ENCODE measurements around the gene HOXD13.

Gene HOXD13

DNA sequence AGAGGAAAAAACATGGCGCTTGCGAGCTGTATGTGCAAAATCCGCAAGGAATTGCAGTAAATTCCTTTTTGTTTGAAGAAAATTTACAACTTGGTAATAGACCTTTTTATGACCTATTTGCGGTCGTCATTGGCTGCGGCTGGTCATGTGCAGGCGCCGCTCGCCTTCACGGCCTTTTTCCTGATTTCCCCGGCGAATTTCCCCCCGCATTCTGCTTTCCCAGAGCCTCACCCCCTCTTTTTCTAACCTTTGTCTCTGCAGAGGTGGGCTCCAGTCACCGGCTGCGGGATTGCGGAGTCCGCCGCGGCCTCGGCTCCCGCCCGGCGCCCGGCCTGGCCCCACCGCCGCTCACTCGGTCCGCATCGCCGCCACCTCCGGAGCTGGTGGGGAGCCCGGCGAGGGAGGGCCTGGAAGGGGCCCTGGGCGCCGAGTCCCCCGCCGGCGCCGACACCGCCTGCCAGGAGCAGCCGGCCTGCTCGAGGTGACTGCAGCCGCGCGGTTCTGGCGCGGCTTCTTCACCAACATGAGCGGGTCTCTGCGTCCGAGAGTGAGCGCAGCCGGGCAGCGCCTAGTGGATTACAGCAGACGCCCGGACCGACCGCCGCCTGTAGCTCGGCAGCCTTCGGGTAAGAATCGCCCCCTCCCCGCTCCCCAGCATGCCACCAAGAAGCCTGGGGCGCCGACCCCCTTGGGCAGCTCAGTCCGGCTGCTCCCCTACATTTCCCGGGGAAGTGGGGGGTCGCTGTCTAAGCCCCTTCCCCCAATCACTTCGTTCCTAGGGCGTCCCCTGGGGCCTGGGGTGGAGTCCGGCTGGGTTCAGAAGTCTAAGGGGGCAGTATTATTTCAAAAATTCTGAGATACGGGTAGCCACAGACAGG, 44.1 kb downstream of the HOXD13 start:
- no peak for DNase-seq

DNA sequence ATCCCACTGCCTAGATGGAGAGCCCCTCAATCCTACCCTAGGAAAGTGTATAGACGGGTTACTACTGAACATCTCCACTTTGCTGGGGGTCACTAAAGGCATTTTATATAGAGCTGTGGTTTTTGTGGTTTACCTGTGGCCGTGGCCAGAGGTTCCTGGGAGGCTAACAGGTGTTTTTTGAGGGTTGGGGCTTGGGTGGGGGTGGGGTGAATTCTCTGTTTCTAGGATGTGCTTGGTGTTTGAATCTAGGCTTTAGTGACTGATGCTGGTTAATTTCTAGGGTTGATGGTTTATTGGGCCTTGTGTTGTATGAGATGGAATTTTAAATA, 44.7 kb downstream of the HOXD13 start:
- no peak for DNase-seq

DNA sequence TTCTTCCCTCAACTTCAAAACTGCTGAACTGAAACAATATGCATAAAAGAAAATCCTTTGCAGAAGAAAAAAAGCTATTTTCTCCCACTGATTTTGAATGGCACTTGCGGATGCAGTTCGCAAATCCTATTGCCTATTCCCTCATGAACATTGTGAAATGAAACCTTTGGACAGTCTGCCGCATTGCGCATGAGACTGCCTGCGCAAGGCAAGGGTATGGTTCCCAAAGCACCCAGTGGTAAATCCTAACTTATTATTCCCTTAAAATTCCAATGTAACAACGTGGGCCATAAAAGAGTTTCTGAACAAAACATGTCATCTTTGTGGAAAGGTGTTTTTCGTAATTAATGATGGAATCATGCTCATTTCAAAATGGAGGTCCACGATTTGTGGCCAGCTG, 45.4 kb downstream of the HOXD13 start:
- no peak for DNase-seq

DNA sequence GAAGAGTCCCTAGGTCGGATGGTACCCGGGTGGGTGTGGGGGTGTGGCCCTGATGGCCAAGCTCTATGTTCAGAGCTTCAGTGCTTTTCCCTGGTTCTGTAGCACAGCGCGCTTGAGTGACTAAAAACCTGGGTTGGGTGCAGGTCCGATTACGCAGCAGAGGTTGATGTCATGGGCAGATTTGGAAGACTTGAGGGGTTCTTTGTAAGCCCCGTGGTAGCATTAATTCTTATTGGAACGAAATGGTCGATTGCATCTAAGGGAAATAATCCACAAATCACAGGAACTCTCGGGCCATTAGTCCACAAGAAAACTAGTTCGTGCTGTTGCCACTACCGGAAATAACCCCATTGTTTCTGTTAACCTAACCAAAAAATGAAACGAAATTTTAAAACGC, 46.0 kb downstream of the HOXD13 start:
- DNase-seq, result no peak

DNA sequence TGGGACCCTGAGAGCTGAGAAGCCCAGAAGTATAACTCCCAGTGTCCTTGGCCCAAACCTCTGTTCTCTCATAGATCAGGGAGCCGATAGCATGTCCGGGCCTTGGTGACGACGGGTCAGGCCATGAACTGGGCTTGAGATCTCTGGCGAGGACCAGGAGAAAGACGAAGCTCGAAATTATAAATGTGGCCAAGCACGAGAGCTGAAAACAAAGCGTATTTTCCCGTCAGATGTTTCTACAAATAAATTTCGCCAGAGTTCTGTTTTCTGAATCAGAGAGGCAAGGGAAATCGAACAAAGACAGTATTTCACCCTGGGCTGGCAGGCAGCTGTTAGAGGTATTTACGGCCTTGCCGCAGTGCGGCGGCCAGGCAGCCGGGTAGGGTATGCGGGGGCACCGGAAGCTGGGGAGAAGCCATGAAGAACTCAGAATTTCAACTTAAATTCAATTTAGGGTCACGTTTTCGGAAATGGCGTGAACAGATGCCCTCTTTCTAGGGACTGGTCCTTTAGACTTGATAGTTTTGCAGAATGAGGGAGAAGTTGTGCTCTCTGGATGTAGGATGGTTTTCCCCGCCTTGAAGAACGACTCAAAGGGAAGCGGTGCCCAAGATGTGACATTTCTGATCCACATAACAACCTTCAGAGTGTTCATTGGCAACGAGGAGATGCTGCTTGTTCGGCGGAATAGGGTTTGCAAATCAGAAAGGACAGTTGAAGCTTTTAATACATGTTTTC, 46.6 kb downstream of the HOXD13 start:
- no peak for DNase-seq

DNA sequence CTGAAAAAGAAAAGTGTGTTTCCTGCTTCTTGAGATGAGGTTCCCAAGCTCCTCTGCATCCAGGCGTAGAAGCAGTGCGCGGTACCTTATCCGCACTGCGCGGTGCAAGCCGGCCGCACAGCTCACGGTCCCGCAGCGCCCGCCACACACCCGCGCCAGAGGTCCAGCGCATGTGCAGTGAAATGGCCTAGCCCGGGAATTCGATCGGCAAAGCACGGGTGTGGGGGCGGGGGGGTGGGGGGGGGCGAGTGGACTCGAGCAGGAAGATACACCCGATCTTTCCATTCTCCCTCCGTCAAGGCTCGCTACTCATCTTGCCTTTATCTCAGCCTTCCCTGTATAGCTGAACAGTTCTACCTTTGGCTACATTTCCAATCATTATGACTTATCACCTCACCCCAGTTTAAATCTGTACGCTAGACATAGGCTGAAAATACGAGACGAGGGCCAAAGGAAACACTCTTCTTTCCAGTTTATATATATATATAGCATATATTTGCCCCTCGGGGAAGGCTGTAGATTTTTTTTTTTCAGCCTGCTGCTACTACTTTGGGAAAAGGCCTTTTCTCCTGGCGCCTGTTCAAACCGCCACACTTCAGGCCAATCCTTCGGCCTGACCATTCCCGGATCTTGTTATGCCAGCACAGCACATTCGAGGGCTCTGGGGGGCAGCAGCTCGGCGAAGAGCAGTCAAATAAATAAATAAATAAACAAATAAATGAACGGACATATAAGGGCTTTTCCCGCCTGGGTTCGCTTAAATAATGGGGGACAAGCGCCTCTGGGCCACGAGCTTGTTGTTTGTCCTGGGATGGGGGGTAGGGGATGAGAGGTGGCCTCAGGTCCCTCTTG, 47.4 kb downstream of the HOXD13 start:
- no peak for DNase-seq

DNA sequence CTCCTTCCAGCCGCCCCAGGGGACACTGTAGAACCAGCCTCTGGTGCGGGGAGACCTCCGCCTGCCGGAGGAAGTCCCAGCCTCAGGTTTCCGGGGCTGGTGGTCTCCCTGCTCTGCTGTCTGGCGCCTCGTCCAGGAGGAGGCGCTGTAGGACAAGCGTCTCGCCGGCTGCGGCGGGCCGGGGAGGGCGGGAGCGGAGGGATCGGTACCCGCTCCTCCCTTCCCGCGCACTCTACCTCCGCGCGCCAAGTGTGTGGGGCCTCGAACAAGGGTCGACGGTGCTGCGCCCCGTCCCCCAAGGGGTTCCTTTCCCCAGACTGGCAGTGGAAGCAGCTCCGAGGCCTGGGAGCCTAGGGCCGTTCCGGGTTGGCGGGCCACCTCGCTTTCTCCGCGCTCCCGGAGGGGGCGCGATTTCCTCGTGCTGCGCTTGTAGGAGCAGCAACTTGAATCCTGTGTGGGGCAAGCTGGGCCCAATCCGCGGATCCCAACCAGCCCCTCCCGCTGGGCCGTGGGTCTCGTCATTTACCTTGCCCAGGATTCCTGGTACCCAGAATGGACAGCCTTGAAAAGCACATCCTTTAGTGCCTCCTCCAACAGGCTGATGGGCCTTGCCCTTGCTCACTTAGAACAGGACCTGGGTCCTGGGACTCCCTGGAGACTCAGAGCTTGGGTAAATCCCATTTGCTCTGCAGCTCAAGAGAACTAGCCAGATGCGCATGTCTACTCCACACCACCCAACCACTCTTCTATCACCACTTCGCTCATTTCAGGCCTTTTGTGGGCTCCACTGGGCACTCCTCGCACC, 48.2 kb downstream of the HOXD13 start:
- DNase-seq, result peak; percentile 60

DNA sequence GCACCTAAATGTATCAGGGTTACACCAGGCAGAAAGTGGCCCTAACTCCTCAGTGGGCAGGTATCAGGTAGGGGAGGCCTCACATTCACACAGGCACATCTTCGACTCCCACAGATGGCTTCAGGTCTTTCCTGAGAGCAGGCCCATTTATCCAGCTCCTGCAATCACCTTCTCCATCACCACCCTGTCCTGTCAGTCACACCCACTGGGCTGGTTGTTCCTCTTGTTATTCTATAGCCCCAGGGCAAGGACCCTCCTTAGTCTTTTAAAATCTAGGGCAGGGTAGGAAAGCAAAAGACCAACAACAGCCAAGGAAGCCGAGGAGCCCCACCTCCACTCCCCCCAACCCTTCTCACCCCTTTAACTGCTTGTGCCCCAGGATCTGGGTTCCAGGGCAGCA, 49.8 kb downstream of the HOXD13 start:
- no peak for DNase-seq
